Measurements from ENCODE around the gene SEPHS1. TPM values are rescaled to one million over a fixed set of nuclear protein-coding genes. Genes with fewer than 3 reads are reported as not detected.

SEPHS1 gene
- total and polyA plus RNA-seq, 12 donors = 17.6 to 38.9 (median 29.5) TPM

DNA sequence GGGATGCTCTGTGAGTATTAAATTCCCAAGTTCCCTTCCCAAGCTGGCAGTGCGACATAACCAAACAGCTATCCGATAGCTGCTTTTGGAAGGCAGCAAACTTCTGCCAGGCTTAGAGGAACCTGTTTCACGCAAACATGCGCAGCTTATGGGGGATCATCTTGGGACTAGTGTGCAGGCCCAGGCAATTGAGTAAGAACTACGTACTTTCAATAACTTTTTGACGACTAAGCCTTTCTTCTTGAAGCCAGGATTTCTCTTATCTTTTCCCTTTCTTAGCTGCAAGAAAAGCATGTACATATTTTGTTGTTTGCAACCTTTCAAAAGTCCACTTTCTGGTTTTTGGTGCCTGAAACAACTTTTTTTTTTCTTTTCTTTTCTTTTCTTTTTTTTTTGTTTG lies 28.7 kb upstream of the SEPHS1 start:
- 79 to 84% methylated on average over 6 of the region's 6 CpGs for WGBS, 2 donors
- Histone ChIP-seq H3K27me3 (peaks cover 0 to 10% (median 6%) of the 10 kb centered on the region in 7 donors), H3K4me3 (no peak overlapping the region), H3K36me3 (no peaks in the 10 kb centered on the region), H3K9me3 (no peaks in the 10 kb centered on the region), H3K4me1 (no peaks in the 10 kb centered on the region), H3K27ac (no peak overlapping the region)
- TF ChIP-seq, protein P1, sequence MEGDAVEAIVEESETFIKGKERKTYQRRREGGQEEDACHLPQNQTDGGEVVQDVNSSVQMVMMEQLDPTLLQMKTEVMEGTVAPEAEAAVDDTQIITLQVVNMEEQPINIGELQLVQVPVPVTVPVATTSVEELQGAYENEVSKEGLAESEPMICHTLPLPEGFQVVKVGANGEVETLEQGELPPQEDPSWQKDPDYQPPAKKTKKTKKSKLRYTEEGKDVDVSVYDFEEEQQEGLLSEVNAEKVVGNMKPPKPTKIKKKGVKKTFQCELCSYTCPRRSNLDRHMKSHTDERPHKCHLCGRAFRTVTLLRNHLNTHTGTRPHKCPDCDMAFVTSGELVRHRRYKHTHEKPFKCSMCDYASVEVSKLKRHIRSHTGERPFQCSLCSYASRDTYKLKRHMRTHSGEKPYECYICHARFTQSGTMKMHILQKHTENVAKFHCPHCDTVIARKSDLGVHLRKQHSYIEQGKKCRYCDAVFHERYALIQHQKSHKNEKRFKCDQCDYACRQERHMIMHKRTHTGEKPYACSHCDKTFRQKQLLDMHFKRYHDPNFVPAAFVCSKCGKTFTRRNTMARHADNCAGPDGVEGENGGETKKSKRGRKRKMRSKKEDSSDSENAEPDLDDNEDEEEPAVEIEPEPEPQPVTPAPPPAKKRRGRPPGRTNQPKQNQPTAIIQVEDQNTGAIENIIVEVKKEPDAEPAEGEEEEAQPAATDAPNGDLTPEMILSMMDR (IDR thresholded peaks at IDR 0.05) = no peak
- no peak for DNase-seq
- intact Hi-C loops (cut with DNase I) = loop anchor here in 5 of 10 donors (10.0 kb wide), 3 partner anchors 148 to 208 kb away; partner anchors contain the start of genes BEND7 (in 2 of the 5) and PRPF18 (in 1 of the 5)
- ATAC-seq = no peak

DNA sequence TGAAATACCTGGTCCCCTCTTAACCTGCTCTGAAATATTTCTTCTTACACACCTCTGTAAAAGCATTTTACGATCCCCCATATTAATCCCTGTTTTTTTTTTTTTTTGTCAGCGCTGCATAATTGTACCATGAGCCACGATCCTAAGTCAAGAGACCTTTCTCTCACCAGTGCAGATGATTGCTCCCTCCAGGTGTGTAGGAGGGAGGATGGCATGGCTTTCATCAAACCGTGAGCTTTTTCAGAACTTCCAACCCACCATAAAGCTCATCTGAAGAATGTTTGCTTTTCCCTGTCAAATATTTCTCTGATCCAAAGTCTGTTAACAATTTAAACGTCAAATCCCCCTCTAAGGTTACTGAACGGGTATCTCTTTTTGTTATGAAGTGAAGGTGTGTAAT lies 28.2 kb upstream of the SEPHS1 start:
- ATAC-seq = no peak
- Histone ChIP-seq H3K27me3 (peaks cover 0 to 6% (median 2%) of the 10 kb centered on the region in 7 donors), H3K9me3 (no peaks in the 10 kb centered on the region), H3K27ac (no peak overlapping the region), H3K4me3 (no peak overlapping the region), H3K4me1 (no peaks in the 10 kb centered on the region), H3K36me3 (no peaks in the 10 kb centered on the region)
- WGBS, 2 donors = 69 to 71% methylated on average over 6 of the region's 6 CpGs
- intact Hi-C loops (cut with DNase I) = loop anchor here in 5 of 10 donors (10.0 kb wide), 3 partner anchors 149 to 209 kb away; partner anchors contain the start of genes BEND7 (in 2 of the 5) and PRPF18 (in 1 of the 5)
- TF ChIP-seq, protein P1 (IDR thresholded peaks at IDR 0.05) = no peak
- no peak for DNase-seq

DNA sequence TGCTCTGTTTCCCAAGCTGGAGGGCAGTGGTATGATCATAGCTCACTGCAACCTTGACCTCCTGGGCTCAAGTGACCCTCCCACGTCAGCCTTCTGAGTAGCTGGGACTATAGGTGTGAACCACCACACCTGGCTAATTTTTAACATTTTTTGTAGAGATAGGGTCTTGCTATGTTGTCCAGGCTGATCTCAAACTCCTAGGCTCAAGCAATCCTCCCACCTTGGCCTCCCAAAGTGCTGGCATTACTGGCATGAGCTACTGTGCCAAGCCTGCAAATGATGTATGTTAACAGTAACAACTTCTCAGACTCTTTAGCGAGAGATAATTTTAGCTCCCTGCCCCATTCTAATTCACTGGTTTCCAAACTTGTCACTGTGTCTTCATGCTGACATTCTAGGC lies 27.7 kb upstream of the SEPHS1 start:
- TF ChIP-seq, protein P1 (IDR thresholded peaks at IDR 0.05) = no peak
- Histone ChIP-seq H3K9me3 (no peaks in the 10 kb centered on the region), H3K4me1 (no peaks in the 10 kb centered on the region), H3K27me3 (peaks cover 0 to 3% (median 0%) of the 10 kb centered on the region in 7 donors), H3K4me3 (no peak overlapping the region), H3K36me3 (no peaks in the 10 kb centered on the region), H3K27ac (no peak overlapping the region)
- ATAC-seq (no peak), DNase-seq (no peak)
- intact Hi-C loops (cut with DNase I) = loop anchor here in 5 of 10 donors (10.0 kb wide), 3 partner anchors 149 to 209 kb away; partner anchors contain the start of genes BEND7 (in 2 of the 5) and PRPF18 (in 1 of the 5)
- 81 to 83% methylated on average over 2 of the region's 2 CpGs for WGBS, 2 donors

DNA sequence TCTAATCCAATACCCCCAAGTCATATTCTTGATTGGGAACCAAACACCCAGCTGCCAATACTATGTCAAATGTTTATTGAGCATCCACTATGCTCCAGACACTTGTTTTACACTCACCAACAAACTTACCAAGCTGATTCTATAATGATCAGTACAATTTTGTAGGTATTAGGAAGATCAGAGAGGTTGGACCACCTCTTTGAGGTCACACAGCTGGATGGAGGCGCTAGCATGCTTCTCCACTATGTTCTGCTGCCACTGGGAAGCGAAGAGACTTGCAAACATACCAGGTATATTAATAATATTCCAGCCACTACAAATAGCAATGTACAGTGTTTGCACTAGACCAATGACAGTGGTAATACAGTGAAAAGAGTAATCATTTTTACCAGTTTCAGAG lies 25.6 kb upstream of the SEPHS1 start:
- no peaks in the 10 kb centered on the region for H3K4me1 ChIP-seq
- no peaks in the 10 kb centered on the region for H3K9me3 ChIP-seq
- H3K27ac ChIP-seq = no peak overlapping the region
- 90% methylated on average over 2 of the region's 2 CpGs for WGBS, 2 donors
- H3K36me3 ChIP-seq = no peaks in the 10 kb centered on the region
- H3K27me3 ChIP-seq = no peaks in the 10 kb centered on the region
- DNase-seq = no peak
- TF ChIP-seq, protein P1 (IDR thresholded peaks at IDR 0.05) = no peak
- no peak overlapping the region for H3K4me3 ChIP-seq
- no peak for ATAC-seq
- intact Hi-C loops (cut with DNase I) = loop anchor here in 9 of 10 donors (2.0 to 10.0 kb wide), 8 partner anchors 67 to 214 kb away; partner anchors contain the start of genes BEND7 (in 2 of the 9) and PRPF18 (in 2 of the 9)
